T-cell (primary cell): ENCODE data around the gene HTR1A. TPM values are rescaled to one million over a fixed set of nuclear protein-coding genes. Genes with fewer than 3 reads are reported as not detected.

Source experiments
- ATAC-seq, 4 experiments: fragments of 200-7000 bp in 3 of 4; fragments of 150-1000 bp in 1 of 4; cut with Tn5 transposase; replicated peaks in 1 of 4; 1 replicate in 3 of 4; 2 replicates in 1 of 4; pipeline ENCODE4 v1.10.0; 2021; ENCODE audit warnings: moderate library complexity in 3 of 4, mild to moderate bottlenecking in 2 of 4, moderate number of reproducible peaks in 1 of 4
- CTCF ChIA-PET, 2 donors: fragments of 300-600 bp; sonication (Branson Sonifier 250); formaldehyde crosslinking; loops; one replicate each; lab custom pipeline; 2022; ENCODE audit warnings: antibody characterized with exemption in 2 of 2; lab: Charles Lee
- POLR2A ChIA-PET, 2 donors: fragments of 300-600 bp; sonication (Branson Sonifier 250); formaldehyde crosslinking; loops; one replicate each; lab custom pipeline; 2022; ENCODE audit warnings: antibody characterized with exemption in 2 of 2; lab: Charles Lee
- DNase-seq, 35 experiments: peaks; one replicate each; pipeline versions ENCODE4 v3.0.0 to v3.0.0-alpha.2; 2013 to 2023
- H3K27ac ChIP-seq: one replicate; pipeline ENCODE4 v1.5.1; 2013; ENCODE audit warnings: low read length
- H3K27me3 ChIP-seq, 2 experiments: replicated peaks in 1 of 2; 1 replicate in 1 of 2; 2 replicates in 1 of 2; pipeline versions ENCODE4 v1.6.1 to v1.7.0; 2013; ENCODE audit warnings: low read length in 1 of 2, mixed read lengths in 1 of 2; ENCODE audit not compliant: control insufficient read depth in 2 of 2, insufficient read depth in 2 of 2; ENCODE audit errors: extremely low read depth in 1 of 2
- H3K36me3 ChIP-seq, 2 donors: 1 replicate in 1 of 2; 2 replicates in 1 of 2; pipeline versions ENCODE4 v1.6.1 to v1.7.0; 2013; ENCODE audit warnings: low read length in 1 of 2; ENCODE audit not compliant: control insufficient read depth in 2 of 2, insufficient read depth in 1 of 2; ENCODE audit errors: extremely low read depth in 1 of 2
- H3K4me1 ChIP-seq, 2 experiments: 1 replicate in 1 of 2; 2 replicates in 1 of 2; pipeline versions ENCODE4 v1.6.1 to v1.7.0; 2013; ENCODE audit warnings: low read length in 2 of 2, mixed read lengths in 1 of 2; ENCODE audit not compliant: insufficient read depth in 2 of 2, control insufficient read depth in 1 of 2; ENCODE audit errors: extremely low read depth in 1 of 2
- H3K4me3 ChIP-seq, 2 donors: 1 replicate in 1 of 2; 2 replicates in 1 of 2; pipeline versions ENCODE4 v1.5.1 to v1.7.0; 2013; ENCODE audit warnings: mild to moderate bottlenecking in 2 of 2, low read length in 1 of 2, moderate library complexity in 1 of 2; ENCODE audit not compliant: control insufficient read depth in 1 of 2; ENCODE audit errors: extremely low read depth in 1 of 2
- H3K9me3 ChIP-seq: 2 replicates; pipeline ENCODE4 v1.7.0; 2013
- H3K27ac Mint-ChIP-seq, 2 donors: one replicate each; pipeline ENCODE4 v1.8.0; 2020 to 2021; ENCODE audit warnings: mild to moderate bottlenecking in 2 of 2, mixed read lengths in 2 of 2
- H3K27me3 Mint-ChIP-seq, 2 donors: one replicate each; pipeline ENCODE4 v1.8.0; 2021 to 2022; ENCODE audit warnings: mixed read lengths in 2 of 2
- H3K36me3 Mint-ChIP-seq: one replicate; pipeline ENCODE4 v1.8.0; 2021; ENCODE audit warnings: mixed read lengths
- H3K4me1 Mint-ChIP-seq, 3 donors: one replicate each; pipeline ENCODE4 v1.8.0; 2020 to 2022; ENCODE audit warnings: mixed read lengths in 3 of 3, mild to moderate bottlenecking in 1 of 3
- H3K4me3 Mint-ChIP-seq, 3 donors: one replicate each; pipeline ENCODE4 v1.8.0; 2020 to 2022; ENCODE audit warnings: mild to moderate bottlenecking in 3 of 3, mixed read lengths in 3 of 3, moderate library complexity in 3 of 3
- H3K9me3 Mint-ChIP-seq, 3 donors: one replicate each; pipeline ENCODE4 v1.8.0; 2020 to 2022; ENCODE audit warnings: mixed read lengths in 3 of 3
- WGBS: methylation state at CpG from one replicate; pipeline ENCODE4 v1.1.5; 2013; ENCODE audit warnings: missing lambda C conversion rate; ENCODE audit not compliant: insufficient coverage; 5-methylcytosine and 5-hydroxymethylcytosine counted together
- total RNA-seq, 35 experiments: library from RNA in 6 of 35; stranded (reverse) in 6 of 35; fragments of 120-200 nt in 1 of 35; gene quantifications; one replicate each; pipeline versions ENCODE4 v1.2.1 to v1.2.4 and lab custom pipeline; 2013 to 2026

Gene HTR1A
- not detected for total RNA-seq
- total RNA-seq (2013) = not detected
- 0 to 0.09 (median 0) reads per million in 29 experiments for total RNA-seq (lab: John Stamatoyannopoulos, UW)

GRCh38 chr5:63962279-63962678 lies at the start of gene HTR1A:
Gene HTR1A (minus strand): TSS chr5:63962445. CDS start chr5:63961719, 726 bp downstream.
- H3K27me3 ChIP-seq = peaks cover 0 to 33% of the 10 kb centered on the region in 2 experiments
- H3K27ac ChIP-seq = no peak within 1 kb of the TSS
- no peaks in the 10 kb centered on the region for H3K4me1 ChIP-seq
- H3K36me3 ChIP-seq = no peaks in the 10 kb centered on the region
- ChIA-PET CTCF (no interaction called here), POLR2A (no interaction called here)
- Mint-ChIP-seq H3K9me3 (peaks cover 0 to 7% (median 4%) of the 10 kb centered on the region in 3 donors), H3K27me3 (peaks cover 34 to 38% of the 10 kb centered on the region in 2 donors), H3K4me1 (no peaks in the 10 kb centered on the region), H3K27ac (no peak within 1 kb of the TSS), H3K36me3 (no peaks in the 10 kb centered on the region), H3K4me3 (no peak within 1 kb of the TSS)
- no peaks in the 10 kb centered on the region for H3K9me3 ChIP-seq
- H3K4me3 ChIP-seq = no peak within 1 kb of the TSS
- DNase-seq (no peak), ATAC-seq (no peak)
- WGBS = 8% methylated on average over 2 of the region's 9 CpGs

GRCh38 chr5:64003966-64004365 lies 41.7 kb upstream of the HTR1A start:
- Mint-ChIP-seq H3K27ac (no peak overlapping the region), H3K4me3 (no peak overlapping the region), H3K4me1 (no peaks in the 10 kb centered on the region), H3K9me3 (peaks cover 0 to 4% (median 2%) of the 10 kb centered on the region in 3 donors), H3K27me3 (no peaks in the 10 kb centered on the region), H3K36me3 (no peaks in the 10 kb centered on the region)
- Histone ChIP-seq H3K27me3 (no peaks in the 10 kb centered on the region), H3K4me3 (no peak overlapping the region), H3K9me3 (no peaks in the 10 kb centered on the region), H3K27ac (no peak overlapping the region), H3K4me1 (no peaks in the 10 kb centered on the region), H3K36me3 (no peaks in the 10 kb centered on the region)
- DNase-seq (no peak), ATAC-seq (no peak)
- POLR2A ChIA-PET = no interaction called here
- 94% methylated on average over 2 of the region's 3 CpGs for WGBS
- CTCF ChIA-PET = no interaction called here

GRCh38 chr5:64000096-64000495 lies 37.9 kb upstream of the HTR1A start:
- Mint-ChIP-seq H3K36me3 (no peaks in the 10 kb centered on the region), H3K27ac (no peak overlapping the region), H3K9me3 (peaks cover under 1 to 11% (median 9%) of the 10 kb centered on the region in 3 donors), H3K4me3 (no peak overlapping the region), H3K4me1 (no peaks in the 10 kb centered on the region), H3K27me3 (no peaks in the 10 kb centered on the region)
- CTCF ChIA-PET = no interaction called here
- Histone ChIP-seq H3K4me3 (no peak overlapping the region), H3K4me1 (no peaks in the 10 kb centered on the region), H3K27me3 (no peaks in the 10 kb centered on the region), H3K9me3 (no peaks in the 10 kb centered on the region), H3K27ac (no peak overlapping the region), H3K36me3 (no peaks in the 10 kb centered on the region)
- POLR2A ChIA-PET = no interaction called here
- ATAC-seq (no peak), DNase-seq (no peak)

- H3K4me1 ChIP-seq = no peaks in the 10 kb centered on the region
- H3K27ac ChIP-seq = no peak overlapping the region
- Mint-ChIP-seq H3K9me3 (peaks cover 4 to 9% (median 4%) of the 10 kb centered on the region in 3 donors), H3K27me3 (no peaks in the 10 kb centered on the region), H3K4me1 (no peaks in the 10 kb centered on the region), H3K36me3 (no peaks in the 10 kb centered on the region), H3K27ac (no peak overlapping the region), H3K4me3 (no peak overlapping the region)
- no peaks in the 10 kb centered on the region for H3K36me3 ChIP-seq
- POLR2A ChIA-PET = no interaction called here
- CTCF ChIA-PET = no interaction called here
- no peaks in the 10 kb centered on the region for H3K27me3 ChIP-seq
- ATAC-seq = no peak
- no peaks in the 10 kb centered on the region for H3K9me3 ChIP-seq
- no peak overlapping the region for H3K4me3 ChIP-seq
- DNase-seq = no peak
Measured at GRCh38 chr5:63987053-63987452, 24.8 kb upstream of the HTR1A start.

DNA sequence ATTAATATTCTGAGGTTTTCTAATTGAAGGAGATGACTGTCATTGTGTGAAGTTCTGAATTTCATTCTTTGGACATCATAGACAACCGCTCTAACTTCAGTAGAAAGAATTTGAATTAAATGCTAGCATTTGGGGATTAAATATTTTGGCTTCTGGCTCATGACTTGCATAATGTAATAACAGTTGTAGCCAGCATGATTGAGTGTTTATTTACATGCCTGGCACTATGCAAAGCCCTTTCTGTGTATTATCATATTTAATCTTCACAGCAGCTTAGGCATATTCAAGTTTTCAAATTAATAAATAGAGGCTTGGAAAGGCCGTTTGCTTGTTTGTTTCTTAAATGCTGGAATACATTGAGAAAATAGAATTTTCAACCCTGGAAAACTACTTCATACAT lies 19.6 kb upstream of the HTR1A start:
- WGBS = 100% methylated on average over 1 of the region's 2 CpGs
- ATAC-seq = no peak

DNA sequence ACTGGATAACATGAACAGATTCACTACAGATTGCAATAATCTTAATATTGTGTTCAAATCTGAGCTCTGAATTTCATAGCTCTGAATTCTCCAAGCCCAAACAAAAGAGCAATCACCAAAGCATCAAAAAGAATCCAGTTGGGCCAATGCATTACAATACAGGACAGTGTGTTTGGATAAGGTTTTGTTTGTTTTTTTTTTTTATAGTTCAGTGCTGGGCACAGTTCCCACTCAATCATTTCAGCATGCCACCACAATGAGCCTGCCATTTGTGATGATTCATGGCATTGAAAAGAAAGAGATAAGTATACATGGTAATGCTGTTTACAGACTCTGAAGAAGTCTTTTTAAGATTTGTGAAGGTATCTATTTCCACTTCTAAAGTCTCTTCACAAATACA lies 1.7 kb upstream of the HTR1A start:
- Mint-ChIP-seq H3K4me3 (no peak overlapping the region), H3K36me3 (no peaks in the 10 kb centered on the region), H3K27me3 (peaks cover 32% of the 10 kb centered on the region in 2 donors), H3K4me1 (no peaks in the 10 kb centered on the region), H3K27ac (no peak overlapping the region), H3K9me3 (peaks cover 0 to 7% (median 4%) of the 10 kb centered on the region in 3 donors)
- Histone ChIP-seq H3K9me3 (no peaks in the 10 kb centered on the region), H3K27ac (no peak overlapping the region), H3K36me3 (no peaks in the 10 kb centered on the region), H3K4me3 (no peak overlapping the region), H3K4me1 (no peaks in the 10 kb centered on the region), H3K27me3 (peaks cover 0 to 33% of the 10 kb centered on the region in 2 experiments)
- no peak for ATAC-seq
- CTCF ChIA-PET = no interaction called here
- no peak for DNase-seq
- POLR2A ChIA-PET = no interaction called here

More for the DNA sequence above, 19.6 kb upstream of the HTR1A start:
- Mint-ChIP-seq H3K27ac (no peak overlapping the region), H3K27me3 (no peaks in the 10 kb centered on the region), H3K9me3 (peaks cover 16 to 22% (median 16%) of the 10 kb centered on the region in 3 donors), H3K4me3 (no peak overlapping the region), H3K36me3 (no peaks in the 10 kb centered on the region), H3K4me1 (no peaks in the 10 kb centered on the region)
- ChIA-PET CTCF (interaction anchor here in 1 of 2 donors (0.6 kb wide), 1 partner anchor 16 kb away, joined by 6 read pairs; no protein-coding TSS in a partner anchor), POLR2A (no interaction called here)
- H3K36me3 ChIP-seq = no peaks in the 10 kb centered on the region
- DNase-seq = no peak
- no peaks in the 10 kb centered on the region for H3K9me3 ChIP-seq
- H3K4me3 ChIP-seq = no peak overlapping the region
- H3K4me1 ChIP-seq = no peaks in the 10 kb centered on the region
- H3K27ac ChIP-seq = no peak overlapping the region
- H3K27me3 ChIP-seq = no peaks in the 10 kb centered on the region
